ENCODE data around the gene PDE7B.

Gene PDE7B

GRCh38 chr6:135922746-135923145, 71.2 kb downstream of the PDE7B start:
- DNase-seq (ENCODE audit: low read depth in 2 of 3, low spot score in 2 of 3), result no peak

DNA sequence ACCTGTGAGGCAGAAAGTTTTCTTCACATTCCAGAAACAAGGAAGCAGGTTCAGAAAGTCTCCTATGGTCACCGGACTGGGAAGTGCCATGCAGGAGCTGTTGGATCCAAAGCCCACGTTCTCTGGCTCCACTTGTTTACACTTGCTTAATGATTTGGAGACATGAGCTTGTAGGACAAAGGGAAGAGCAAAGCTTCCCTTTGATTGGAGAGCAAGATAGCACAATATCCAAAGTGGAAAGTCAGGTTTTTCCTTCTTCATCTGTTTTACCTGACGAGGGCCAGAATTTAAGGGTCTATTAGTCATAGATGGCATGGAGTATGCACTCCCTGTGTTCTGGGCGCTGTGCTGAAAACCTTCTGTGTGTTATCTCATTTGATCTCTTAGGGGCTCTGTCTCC, 81.2 kb downstream of the PDE7B start:
- DNase-seq (ENCODE audit: low read depth in 2 of 3, low spot score in 2 of 3), result no peak

DNA sequence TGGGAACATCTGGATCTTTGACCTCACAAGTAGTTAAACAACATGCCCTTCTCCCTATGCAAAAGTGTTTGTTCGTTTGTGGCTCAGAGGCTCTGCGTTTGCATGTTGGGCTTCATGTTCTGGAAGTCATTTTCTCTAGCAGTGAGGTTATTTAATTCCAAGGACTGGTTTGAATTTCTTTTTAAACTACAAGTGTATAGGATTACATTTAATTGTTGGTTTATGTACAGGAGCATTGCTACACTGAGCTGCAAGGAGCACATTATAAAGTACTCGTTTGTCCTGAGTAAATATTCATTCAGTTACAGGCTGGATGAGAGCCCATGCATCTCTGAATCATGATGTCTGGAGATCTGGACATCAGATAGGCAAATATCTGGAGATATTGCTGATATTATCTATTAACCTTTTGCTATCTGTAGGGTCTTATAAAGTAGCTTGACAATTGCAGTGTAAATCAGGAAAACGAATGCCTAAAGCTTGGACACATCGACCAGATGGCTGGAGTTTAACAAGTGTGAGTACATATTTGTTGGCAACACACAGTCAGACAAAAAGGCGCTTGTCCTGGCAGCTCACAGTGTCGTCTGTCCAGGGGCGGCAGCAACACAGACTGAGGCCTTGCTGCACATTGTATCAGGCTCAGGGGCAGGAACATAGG, 84.6 kb downstream of the PDE7B start:
- no peak for DNase-seq (ENCODE audit: low read depth in 2 of 3, low spot score in 2 of 3)

DNA sequence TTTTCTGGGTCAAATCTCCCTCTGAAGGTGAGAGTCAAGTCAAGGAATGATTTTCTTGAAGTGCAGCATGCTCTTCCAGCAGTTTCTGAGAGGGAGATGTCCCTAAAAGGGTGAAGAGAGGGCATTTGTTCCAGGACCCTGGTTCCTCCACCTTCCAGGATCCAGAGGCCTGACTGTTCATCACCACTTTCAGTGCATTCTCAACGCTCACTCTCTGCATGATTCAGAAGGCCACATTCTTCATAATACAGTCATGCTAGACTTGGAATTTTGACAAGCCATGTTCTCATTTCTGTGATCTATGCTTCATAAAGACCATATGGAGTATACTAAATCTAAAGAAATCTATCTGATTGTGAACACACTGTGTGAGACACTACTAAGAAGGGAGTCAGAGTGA, 85.1 kb downstream of the PDE7B start:
- no peak for DNase-seq (ENCODE audit: low read depth in 2 of 3, low spot score in 2 of 3)

DNA sequence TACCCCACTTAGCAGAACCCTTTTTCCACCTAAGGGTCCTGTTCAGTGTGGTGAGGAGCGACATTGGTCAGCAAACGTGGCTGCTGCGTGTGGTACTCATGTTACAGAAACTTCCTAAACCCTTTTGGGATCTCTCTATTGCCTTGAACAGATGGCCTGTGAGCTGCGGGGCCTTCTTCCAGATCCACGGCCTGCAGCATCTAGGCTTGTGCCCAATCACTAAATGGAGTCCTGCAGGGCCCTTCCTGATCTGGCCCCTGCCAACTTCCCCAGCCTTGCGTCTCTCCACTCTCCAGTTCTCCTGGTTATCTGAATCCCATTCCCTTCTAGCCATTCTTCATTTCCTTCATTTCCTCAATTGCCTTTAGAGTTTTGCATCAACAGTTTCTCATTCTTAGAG, 85.6 kb downstream of the PDE7B start:
- DNase-seq (ENCODE audit: low read depth in 2 of 3, low spot score in 2 of 3), result no peak

DNA sequence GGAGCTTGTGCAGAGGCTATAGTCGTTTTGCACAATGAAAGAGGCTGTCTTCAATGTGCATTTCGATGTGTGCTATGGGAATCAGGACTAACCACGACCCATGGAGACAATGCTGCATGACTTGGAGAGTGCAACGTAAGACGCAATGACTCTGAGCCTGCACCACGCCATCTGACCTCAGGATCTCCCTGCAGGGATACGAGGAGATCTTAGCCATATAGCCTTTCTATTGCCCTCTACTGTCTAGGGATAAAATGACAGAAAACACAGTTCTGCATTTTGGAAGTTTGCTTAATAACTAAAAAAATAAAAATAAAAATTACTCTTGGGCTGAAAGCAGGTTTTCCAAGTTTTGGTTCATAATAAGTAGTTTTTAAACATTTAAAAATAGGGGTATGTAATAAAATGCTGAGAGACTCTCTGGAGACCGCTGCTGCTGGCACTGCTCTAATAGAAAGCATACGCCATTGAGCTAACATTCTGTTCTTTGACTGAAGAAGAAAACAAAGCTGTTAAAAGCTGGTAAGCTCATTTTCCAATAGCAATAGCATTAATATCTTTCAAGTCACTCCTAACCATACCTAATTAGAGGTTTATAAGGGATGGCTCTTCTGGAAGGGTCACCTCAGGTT, 87.2 kb downstream of the PDE7B start:
- DNase-seq (ENCODE audit: low read depth in 2 of 3, low spot score in 2 of 3), result no peak

DNA sequence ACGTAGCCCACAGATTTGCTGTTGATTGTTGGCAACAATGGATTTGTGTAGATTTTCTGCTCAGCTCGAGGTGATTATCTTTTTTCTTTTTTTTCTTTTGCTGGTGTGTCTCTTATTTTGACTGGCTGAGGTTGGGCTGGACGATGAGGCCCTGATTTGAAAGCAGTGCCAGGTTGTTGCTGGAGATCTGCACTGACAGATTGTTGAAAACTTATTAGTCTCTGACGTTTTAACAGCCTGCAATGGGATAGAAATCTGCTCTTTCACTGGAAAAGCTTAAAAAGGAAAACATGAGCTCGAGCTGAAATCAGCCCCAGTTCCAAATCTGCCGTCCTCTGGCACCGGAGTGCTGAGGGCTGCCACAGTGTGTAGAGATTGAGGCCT, 87.7 kb downstream of the PDE7B start:
- DNase-seq (ENCODE audit: low read depth in 2 of 3, low spot score in 2 of 3), result no peak

GRCh38 chr6:135940616-135941167, 89.2 kb downstream of the PDE7B start:
- DNase-seq (ENCODE audit: low read depth in 2 of 3, low spot score in 2 of 3), result no peak

DNA sequence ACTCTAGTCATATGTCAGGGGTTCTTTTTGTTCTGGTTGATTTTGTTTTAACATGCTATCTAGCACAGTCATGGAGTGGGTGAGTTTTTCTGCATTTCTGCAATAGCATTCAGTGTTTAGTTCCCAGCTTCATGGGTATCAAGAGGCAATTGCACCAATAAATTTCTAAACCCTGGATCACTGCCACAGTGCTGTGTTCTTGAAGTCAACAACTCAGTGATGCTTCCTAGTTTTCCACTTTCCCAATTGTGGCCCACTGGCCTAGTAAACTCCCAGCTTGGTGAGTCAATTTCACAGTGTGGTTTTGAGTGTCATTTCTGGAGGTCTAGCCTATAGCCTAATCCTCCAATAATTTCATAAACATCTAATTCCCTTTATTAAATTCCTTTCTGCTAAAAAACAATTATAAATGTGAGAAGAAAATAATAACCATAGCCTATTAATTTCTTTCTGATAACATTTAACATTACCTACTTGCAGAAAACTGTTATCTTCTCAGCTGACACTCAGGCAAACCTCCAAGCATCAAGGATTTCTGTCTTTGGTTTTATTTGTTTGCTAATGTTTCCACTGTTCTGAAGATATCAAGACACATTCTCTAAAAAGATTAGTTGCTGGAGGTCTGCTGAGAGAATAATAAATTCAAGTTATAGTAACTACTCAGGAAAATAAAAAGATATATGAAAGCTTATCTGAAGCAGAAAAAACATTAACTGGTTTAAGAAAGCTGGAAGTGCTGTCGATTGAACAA, 89.9 kb downstream of the PDE7B start:
- no peak for DNase-seq (ENCODE audit: low read depth in 2 of 3, low spot score in 2 of 3)

DNA sequence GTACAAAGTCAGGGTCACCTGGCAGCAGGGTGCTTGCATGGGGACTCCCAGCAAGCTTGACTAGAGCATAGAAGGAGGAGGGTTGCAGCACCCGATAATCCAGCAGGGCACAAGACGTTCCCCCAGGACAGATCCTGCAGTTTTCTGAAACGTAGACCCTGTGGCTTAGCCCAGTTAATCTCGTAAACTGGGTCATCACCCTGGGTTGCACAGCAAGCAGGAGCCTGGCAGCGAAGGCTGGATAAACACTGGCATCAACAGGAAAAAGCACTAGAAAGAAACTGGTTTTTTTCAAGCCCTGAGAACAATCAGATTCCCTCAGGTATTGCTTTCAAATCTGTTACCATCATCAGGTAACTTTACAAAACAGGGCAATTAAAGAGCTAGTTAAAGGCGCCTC, 92.6 kb downstream of the PDE7B start:
- no peak for DNase-seq (ENCODE audit: low read depth in 2 of 3, low spot score in 2 of 3)

GRCh38 chr6:135946674-135947073, 95.2 kb downstream of the PDE7B start:
- DNase-seq (ENCODE audit: low read depth in 2 of 3, low spot score in 2 of 3), result no peak

DNA sequence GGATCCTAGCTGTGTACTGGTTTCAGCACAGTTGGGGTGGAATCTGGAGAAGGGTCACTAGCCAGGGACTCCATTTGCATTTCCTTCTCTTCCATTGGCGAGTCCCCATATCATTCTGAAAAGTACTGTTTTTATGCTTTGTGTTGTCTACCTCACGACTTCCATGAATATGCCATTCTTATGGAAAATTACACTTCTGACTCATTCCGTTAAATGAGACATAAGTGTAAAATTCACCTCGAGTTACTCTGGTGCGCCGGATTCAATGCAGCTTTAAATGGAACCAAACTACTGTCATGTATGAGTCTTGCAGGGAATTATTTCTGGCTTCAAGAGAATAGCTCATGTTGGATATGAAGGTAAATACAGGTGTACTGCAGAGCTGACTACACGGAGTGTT, 99.2 kb downstream of the PDE7B start:
- no peak for DNase-seq (ENCODE audit: low read depth in 2 of 3, low spot score in 2 of 3)

DNA sequence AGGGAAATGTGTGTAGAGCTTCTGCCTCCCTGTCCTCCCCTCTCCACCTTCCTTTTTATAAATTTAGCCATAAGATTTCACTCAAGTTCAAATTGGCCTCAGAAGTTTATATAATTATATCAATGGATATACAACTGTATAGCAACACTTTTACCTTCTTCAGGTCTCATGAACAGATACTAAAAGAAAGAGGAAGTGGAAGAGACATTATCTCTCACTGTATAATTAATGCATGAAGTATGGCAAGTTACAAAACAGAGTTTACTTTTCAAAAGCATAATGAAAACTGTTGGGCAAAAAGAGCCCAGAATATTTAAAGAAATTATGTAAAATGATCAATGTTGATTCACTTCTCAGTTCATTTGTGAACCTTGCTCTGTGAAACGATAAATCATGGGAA, 99.7 kb downstream of the PDE7B start:
- DNase-seq (ENCODE audit: low read depth in 2 of 3, low spot score in 2 of 3), result no peak

DNA sequence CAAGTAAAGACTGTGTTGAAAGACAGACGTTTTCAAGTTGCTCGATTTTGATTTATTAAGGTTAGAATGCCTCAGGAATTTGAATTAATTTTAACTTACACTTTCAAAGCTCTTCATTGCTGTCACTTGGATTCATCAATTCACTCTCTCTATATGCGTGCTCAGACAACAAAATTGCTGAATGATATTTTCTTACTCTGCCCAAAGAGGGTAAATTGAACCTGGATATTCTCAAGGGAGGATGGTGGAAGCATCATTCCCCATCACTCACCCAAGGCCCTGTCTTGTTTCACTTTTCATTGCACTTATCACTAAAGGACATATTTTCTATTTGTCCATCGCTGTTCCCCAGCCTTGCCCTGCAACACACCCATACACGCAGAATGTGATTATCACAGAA, 102.3 kb downstream of the PDE7B start:
- DNase-seq (ENCODE audit: low read depth in 2 of 3, low spot score in 2 of 3), result no peak

DNA sequence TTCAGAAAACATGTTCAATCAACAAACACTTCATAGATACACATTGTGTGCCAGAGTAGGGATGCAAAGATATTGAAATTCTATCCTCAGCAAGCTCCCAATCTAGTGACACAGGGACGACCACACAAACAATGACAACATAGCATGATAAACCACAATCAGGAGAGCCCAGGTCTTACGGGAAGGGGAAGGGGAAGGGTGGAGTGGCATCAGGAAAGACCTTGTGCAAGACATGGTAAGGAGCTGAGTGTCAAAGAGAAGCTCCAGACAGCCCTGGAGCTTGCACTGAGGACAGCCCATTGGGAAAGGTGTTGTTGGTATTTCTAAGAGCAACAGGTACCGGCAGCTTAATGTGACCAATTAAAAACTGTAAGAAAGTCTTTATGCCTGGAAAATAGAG, 103.6 kb downstream of the PDE7B start:
- DNase-seq (ENCODE audit: low read depth in 2 of 3, low spot score in 2 of 3), result no peak

GRCh38 chr6:135962731-135963130, 111.2 kb downstream of the PDE7B start:
- no peak for DNase-seq (ENCODE audit: low read depth in 2 of 3, low spot score in 2 of 3)

- DNase-seq (ENCODE audit: low read depth in 2 of 3, low spot score in 2 of 3), result no peak
Measured at GRCh38 chr6:135970750-135971149, 119.2 kb downstream of the PDE7B start.

GRCh38 chr6:135971351-135971750, 119.8 kb downstream of the PDE7B start:
- DNase-seq (ENCODE audit: low read depth in 2 of 3, low spot score in 2 of 3), result no peak

DNA sequence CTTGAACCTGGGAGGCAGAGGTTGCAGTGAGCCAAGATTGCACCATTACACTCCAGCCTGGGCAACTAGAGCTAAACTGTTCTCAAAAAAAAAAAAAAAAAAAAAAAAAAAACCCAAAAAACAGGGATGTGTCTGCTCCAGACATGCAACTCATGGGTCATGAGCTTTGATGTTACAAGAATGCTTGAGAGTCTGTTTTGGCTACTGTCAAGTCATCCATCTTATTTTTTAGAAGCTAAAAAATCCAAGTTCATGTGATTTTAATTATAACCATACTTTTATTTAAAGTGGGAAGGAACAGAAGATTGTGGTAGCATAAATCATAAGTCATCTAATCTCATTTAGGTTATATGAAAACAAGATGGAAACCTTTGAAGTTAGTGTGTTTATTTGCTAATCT, 120.6 kb downstream of the PDE7B start:
- no peak for DNase-seq (ENCODE audit: low read depth in 2 of 3, low spot score in 2 of 3)

DNA sequence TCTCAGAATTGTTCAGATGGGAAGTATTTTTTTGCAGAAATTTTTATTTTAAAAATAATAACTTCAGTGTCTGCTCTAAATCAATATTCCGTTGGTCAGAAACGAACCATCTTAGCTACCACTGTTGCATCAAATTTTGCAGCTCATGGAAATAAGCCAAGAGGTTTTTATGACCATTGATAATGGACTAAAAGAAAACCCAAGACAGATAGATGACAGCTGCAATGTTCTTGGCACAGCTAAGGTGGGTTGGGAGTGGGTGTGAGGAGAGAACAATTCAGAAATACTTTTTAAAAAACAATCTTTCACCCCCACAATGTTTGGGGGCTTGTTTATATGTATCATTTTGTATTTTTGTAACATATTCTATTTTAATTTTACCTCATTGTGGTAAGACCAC, 121.1 kb downstream of the PDE7B start:
- no peak for DNase-seq (ENCODE audit: low read depth in 2 of 3, low spot score in 2 of 3)

DNA sequence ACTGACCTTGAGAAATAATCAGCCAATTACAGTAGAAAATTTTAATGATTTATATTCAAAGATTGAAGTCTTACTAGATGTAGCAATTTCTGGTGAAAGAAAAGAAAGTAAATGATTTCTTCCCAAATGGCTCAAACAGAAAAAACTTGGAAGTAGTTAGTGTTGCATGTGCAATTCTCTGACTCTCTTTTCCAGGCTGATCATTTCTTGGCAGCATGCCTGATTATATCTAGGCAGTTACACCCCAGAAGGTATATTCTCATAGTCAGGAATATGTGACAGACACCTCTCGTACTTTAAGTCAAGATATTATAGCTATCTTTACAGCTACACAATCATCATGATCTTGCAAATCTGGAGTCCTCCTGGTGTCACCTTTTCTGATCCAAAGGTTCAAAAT, 122.9 kb downstream of the PDE7B start:
- DNase-seq (ENCODE audit: low read depth in 2 of 3, low spot score in 2 of 3), result no peak

DNA sequence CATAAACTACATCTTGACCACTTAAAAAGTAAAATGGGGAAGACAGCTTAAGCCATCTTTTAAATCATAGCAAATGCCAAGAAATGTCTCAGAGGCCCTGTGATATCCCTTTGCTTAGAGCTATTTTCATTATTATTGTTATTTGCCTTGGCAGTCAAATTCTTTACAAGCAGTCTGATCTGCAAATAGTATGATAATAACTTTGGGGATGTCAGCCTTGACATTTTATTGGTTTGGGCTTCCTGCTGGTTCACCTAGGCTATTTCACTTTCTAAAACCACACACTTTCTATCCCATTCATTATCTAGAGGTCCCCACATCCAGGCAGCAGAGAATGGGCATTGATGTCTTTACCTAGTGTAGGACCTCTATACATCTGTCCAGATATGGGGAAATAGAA, 125.1 kb downstream of the PDE7B start:
- no peak for DNase-seq (ENCODE audit: low read depth in 2 of 3, low spot score in 2 of 3)

All from activated CD8-positive, alpha-beta memory T cell treated with anti-CD3 and anti-CD28 coated beads for 48 hours (primary cell).